Prostate gland (tissue), 2 donors: ENCODE data around the gene RGS14. TPM values are rescaled to one million over a fixed set of nuclear protein-coding genes. Genes with fewer than 3 reads are reported as not detected.

ENCODE experiments used
- DNase-seq: peaks from one replicate; pipeline ENCODE4 v3.0.0-alpha.2; 2019; ENCODE audit warnings: low spot score
- H3K27ac ChIP-seq, 2 donors: fragments of 200-600 bp; sonication (generic); 2 replicates each; pipeline ENCODE4 v1.5.1; 2017 to 2019
- H3K27me3 ChIP-seq: fragments of 200-600 bp; sonication (generic); replicated peaks from 2 replicates; pipeline ENCODE4 v1.5.1; 2019; ENCODE audit not compliant: insufficient read depth
- H3K36me3 ChIP-seq, 2 donors: fragments of 200-600 bp; sonication (generic); 1 replicate in 1 of 2; 2 replicates in 1 of 2; pipeline versions ENCODE4 v1.5.1 to v1.8.1; 2017 to 2019
- H3K4me1 ChIP-seq: fragments of 200-600 bp; sonication (generic); replicated peaks from 2 replicates; pipeline ENCODE4 v1.5.1; 2019
- H3K4me3 ChIP-seq, 2 donors: fragments of 200-600 bp; sonication (generic); 2 replicates each; pipeline ENCODE4 v1.5.1; 2017 to 2019
- H3K9me3 ChIP-seq: fragments of 200-600 bp; sonication (generic); 2 replicates; pipeline ENCODE4 v1.5.1; 2017
- CTCF ChIP-seq, 4 experiments: fragments of 200-600 bp in 2 of 4; fragments of 450-650 bp in 2 of 4; sonication (generic) in 2 of 4; IDR thresholded peaks; 1 replicate in 3 of 4; 2 replicates in 1 of 4; pipeline ENCODE4 v1.5.1; 2016 to 2019; ENCODE audit warnings: antibody characterized with exemption in 4 of 4, mild to moderate bottlenecking in 2 of 4, moderate library complexity in 2 of 4
- POLR2A ChIP-seq: fragments of 450-650 bp; IDR thresholded peaks from one replicate; pipeline ENCODE4 v1.6.1; 2016; ENCODE audit warnings: antibody characterized with exemption, mild to moderate bottlenecking
- POLR2AphosphoS5 ChIP-seq: sonication (generic); formaldehyde crosslinking; IDR thresholded peaks from one replicate; pipeline ENCODE4 v1.6.1; 2017; ENCODE audit warnings: antibody characterized with exemption
- WGBS: methylation state at CpG from one replicate; pipeline ENCODE4 v1.1.5; 2018; 5-methylcytosine and 5-hydroxymethylcytosine counted together
- intact Hi-C: fragments of 100-400 bp; cut with DNase I; formaldehyde crosslinking; loops from one replicate; pipeline ENCODE4 v1.14.2; 2022
- total RNA-seq, 2 donors: library from RNA; depleted of rRNA; stranded (reverse); fragments of >200 nt; gene quantifications; one replicate each; pipeline ENCODE4 v1.1.0, GENCODE V29; 2016

Gene RGS14
- total RNA-seq, 2 donors from 2014 or later: 13.3 to 24.2 TPM

DNA sequence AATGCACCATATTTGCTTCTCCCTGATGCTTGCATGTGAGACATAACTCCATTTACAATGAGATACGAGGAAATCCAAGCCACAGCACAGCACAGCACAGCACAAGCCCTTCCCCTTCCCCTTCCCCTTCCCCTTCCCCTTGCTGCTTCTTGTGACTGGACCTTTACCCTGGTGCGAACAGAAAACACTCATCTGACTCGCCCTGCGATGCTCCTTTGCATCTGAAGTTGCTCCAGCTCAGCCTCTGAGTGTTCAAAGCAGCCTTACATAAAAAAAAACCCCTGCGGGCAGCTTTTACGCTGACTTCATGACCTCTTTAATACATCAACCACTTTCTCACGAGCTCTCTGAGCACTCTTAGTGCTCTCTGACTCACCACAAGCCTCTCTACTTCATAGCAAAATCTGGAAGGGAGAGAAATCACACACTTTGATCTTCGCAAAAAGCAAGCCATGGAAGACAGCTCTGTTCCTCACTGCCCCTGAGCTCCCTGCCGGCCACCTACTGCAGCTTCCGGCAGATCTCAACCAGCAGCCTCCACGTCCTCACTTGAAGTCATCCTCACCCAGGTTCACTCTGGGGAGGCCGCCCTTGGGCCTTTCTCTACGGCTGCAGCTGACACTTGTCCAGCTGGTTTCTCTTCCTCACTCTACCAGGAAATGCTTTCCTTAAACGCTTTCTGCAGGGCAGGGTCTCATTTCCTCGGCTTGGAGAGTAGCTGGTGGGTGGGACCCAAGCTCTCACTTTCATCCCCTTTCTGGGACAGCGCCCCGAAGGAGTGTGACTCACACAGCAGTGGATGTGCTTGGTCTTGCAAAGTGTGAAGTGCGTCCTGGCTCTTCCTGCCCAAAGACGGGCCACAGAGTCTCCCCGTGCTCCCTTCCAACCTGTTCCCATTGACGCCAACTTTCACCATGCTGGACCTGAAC lies 31.8 kb downstream of the RGS14 start:
- Histone ChIP-seq H3K4me1 (no peaks in the 10 kb centered on the region), H3K9me3 (no peaks in the 10 kb centered on the region), H3K27me3 (no peaks in the 10 kb centered on the region), H3K36me3 (no peaks in the 10 kb centered on the region), H3K27ac (peak overlapping the region; percentile 58 to 64), H3K4me3 (no peak overlapping the region)
- intact Hi-C loops: loop anchor here (2.0 to 5.0 kb wide), 2 partner anchors 65 to 113 kb away; no protein-coding TSS in a partner anchor
- TF ChIP-seq POLR2A (peak; percentile 21), CTCF (IDR thresholded peaks at IDR 0.05) (no peak), POLR2AphosphoS5 (peak; percentile 84)
- 16% methylated on average over 21 of the region's 21 CpGs for whole genome bisulfite sequencing
- peak; percentile 79 for DNase-seq

DNA sequence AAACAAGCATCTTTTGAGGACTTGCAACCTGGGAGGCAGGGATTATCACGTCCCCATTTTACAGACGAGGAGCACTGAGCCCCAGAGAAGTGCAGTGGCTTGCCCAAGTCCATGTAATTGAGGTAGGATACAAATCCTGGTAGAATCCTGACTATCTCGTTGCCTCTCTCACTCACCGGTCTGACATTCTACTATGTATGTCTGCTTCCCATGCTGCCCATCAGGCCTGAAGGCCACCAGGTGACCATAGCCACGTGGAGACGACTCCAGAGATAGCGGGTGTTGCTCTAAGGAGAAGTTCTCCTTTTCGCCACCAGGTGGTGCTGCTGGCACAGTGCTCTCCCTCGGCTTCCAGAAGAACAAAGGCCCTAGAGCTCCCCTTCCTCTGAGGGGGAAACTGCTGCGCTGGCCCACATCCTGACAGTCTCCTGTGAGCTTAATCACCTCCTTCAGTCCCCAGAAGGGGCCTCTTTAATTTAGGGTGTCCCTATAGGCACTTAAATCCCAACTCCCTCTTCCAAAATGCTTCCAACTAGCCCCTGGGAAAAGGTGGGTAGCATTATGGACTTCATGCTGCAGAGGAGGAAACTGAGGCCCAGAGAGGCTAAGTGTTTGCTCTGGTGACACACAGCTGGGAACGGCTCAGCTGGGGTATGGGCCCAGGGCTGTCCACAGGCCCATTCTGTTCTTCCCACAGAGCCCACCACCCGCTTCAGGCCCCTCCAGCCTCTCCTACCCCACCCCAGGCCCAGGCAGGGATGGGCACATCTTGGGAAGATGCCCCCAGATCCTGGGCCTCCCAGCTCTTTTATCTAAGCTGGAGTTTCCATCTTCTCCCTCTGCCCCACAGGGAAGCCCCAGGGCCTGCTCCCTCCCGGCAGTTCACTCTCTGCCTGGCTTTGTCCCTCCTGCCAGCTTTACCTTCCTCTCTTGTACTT lies 32.9 kb downstream of the RGS14 start:
- Histone ChIP-seq H3K27ac (peak overlapping the region; percentile 58 to 64), H3K4me3 (no peak overlapping the region), H3K36me3 (no peaks in the 10 kb centered on the region), H3K9me3 (no peaks in the 10 kb centered on the region), H3K27me3 (no peaks in the 10 kb centered on the region), H3K4me1 (no peaks in the 10 kb centered on the region)
- intact Hi-C loops: loop anchor here (2.0 to 5.0 kb wide), 2 partner anchors 64 to 112 kb away; no protein-coding TSS in a partner anchor
- TF ChIP-seq POLR2A (no peak), POLR2AphosphoS5 (peak; percentile 61), CTCF (IDR thresholded peaks at IDR 0.05) (peak; percentile 96 to 99 (median 97))
- DNase-seq: peak; percentile 82
- 22% methylated on average over 13 of the region's 13 CpGs for WGBS

DNA sequence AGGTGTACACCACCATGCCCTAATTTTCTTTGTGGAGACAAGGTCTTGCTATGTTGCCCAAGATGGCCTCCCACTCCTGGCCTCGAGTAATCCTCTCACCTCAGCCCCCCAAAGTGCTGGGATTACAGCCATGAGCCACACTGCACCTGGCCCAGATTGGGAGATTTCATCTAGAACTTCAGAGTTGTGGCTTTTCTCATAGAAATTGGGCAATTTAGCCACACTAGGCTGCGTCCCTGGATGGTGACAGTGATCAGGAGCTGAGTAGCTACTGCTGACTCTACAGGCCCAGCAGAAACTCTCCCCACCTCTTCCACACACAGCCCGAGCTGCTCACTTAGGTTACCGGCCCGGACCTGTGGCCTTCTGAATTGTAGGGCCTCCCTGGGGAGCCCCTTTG lies 35.0 kb downstream of the RGS14 start:
- Histone ChIP-seq H3K36me3 (no peaks in the 10 kb centered on the region), H3K4me3 (no peak overlapping the region), H3K4me1 (no peaks in the 10 kb centered on the region), H3K27me3 (no peaks in the 10 kb centered on the region), H3K27ac (no peak overlapping the region), H3K9me3 (no peaks in the 10 kb centered on the region)
- TF ChIP-seq POLR2AphosphoS5 (no peak), CTCF (IDR thresholded peaks at IDR 0.05) (no peak), POLR2A (no peak)
- 78% methylated on average over 5 of the region's 5 CpGs for WGBS
- no peak for DNase-seq
- intact Hi-C loops: loop anchor here (5.0 kb wide), 1 partner anchor 110 kb away; no protein-coding TSS in a partner anchor

GRCh38 chr5:177393206-177393765 lies 35.6 kb downstream of the RGS14 start:
- 54% methylated on average over 1 of the region's 1 CpG for WGBS
- no peak overlapping the region for H3K27ac ChIP-seq
- H3K27me3 ChIP-seq: no peaks in the 10 kb centered on the region
- H3K4me3 ChIP-seq: no peak overlapping the region
- intact Hi-C loops: loop anchor here (5.0 kb wide), 1 partner anchor 109 kb away; no protein-coding TSS in a partner anchor
- H3K36me3 ChIP-seq: no peaks in the 10 kb centered on the region
- H3K4me1 ChIP-seq: no peaks in the 10 kb centered on the region
- TF ChIP-seq CTCF (IDR thresholded peaks at IDR 0.05) (no peak), POLR2A (no peak), POLR2AphosphoS5 (no peak)
- no peak for DNase-seq
- no peaks in the 10 kb centered on the region for H3K9me3 ChIP-seq
